DMS 273 treated with DMSO at 0.1 percent for 48 hours (cell line): ENCODE measurements around the gene USO1.
"Not testable (repeated sequence)": the region's sequence is repeated elsewhere in the genome, so short reads cannot be mapped to it uniquely, and the experiment has no call there.

ENCODE experiments used
- DNase-seq: peaks from one replicate; lab custom pipeline; 2025; lab: John Stamatoyannopoulos, UW

The USO1 gene

GRCh38 chr4:75771607-75772006 is 47.2 kb downstream of the USO1 start:
- no peak for DNase-seq

- no peak for DNase-seq
These were observed 53.2 kb downstream of the USO1 start for GRCh38 chr4:75777589-75777988.

- no peak for DNase-seq
These were observed 54.9 kb downstream of the USO1 start for GRCh38 chr4:75779105-75779757.

- no peak for DNase-seq
These were observed 56.9 kb downstream of the USO1 start for GRCh38 chr4:75781305-75781704.

GRCh38 chr4:75786526-75786925 is 62.1 kb downstream of the USO1 start:
- no peak for DNase-seq

GRCh38 chr4:75786938-75787337 is 62.6 kb downstream of the USO1 start:
- no peak for DNase-seq

- DNase-seq: no peak
These were observed 65.6 kb downstream of the USO1 start for GRCh38 chr4:75790024-75790423.

- DNase-seq: no peak
These were observed 76.6 kb downstream of the USO1 start for GRCh38 chr4:75800972-75801371.

GRCh38 chr4:75806035-75806434 is 81.7 kb downstream of the USO1 start:
- DNase-seq: not testable (repeated sequence)

- DNase-seq: no peak
These were observed 93.5 kb downstream of the USO1 start for GRCh38 chr4:75817901-75818300.

GRCh38 chr4:75819121-75819520 is 94.7 kb downstream of the USO1 start:
- no peak for DNase-seq

- DNase-seq: no peak
These were observed 95.8 kb downstream of the USO1 start for GRCh38 chr4:75820197-75820596.

- DNase-seq: no peak
These were observed 96.3 kb downstream of the USO1 start for GRCh38 chr4:75820676-75821075.

- DNase-seq: no peak
These were observed 96.8 kb downstream of the USO1 start for GRCh38 chr4:75821216-75821615.

GRCh38 chr4:75821966-75822365 is 97.6 kb downstream of the USO1 start:
- no peak for DNase-seq

GRCh38 chr4:75822416-75822815 is 98.0 kb downstream of the USO1 start:
- no peak for DNase-seq

- DNase-seq: no peak
These were observed 99.4 kb downstream of the USO1 start for GRCh38 chr4:75823812-75824211.

GRCh38 chr4:75830906-75831305 is 106.5 kb downstream of the USO1 start:
- no peak for DNase-seq

- DNase-seq: no peak
These were observed 107.6 kb downstream of the USO1 start for GRCh38 chr4:75831856-75832405.

- DNase-seq: no peak
These were observed 109.9 kb downstream of the USO1 start for GRCh38 chr4:75834095-75834771.

GRCh38 chr4:75834772-75835154 is 110.4 kb downstream of the USO1 start:
- no peak for DNase-seq

GRCh38 chr4:75841641-75842520 is 117.5 kb downstream of the USO1 start:
- DNase-seq: no peak

- no peak for DNase-seq
These were observed 119.2 kb downstream of the USO1 start for GRCh38 chr4:75843596-75843995.
